ENCODE data around the gene NAA35. TPM values are rescaled to one million over a fixed set of nuclear protein-coding genes. Genes with fewer than 3 reads are reported as not detected.

NAA35 gene
- polyA plus RNA-seq, 1 of the 3 experiments (the other 2 are of a cell fraction), result 9.0 TPM

- TF ChIP-seq IRF3 (IDR thresholded peaks at IDR 0.05; ENCODE audit: low read depth, low read length) (no peak), MXI1 (IDR thresholded peaks at IDR 0.05; ENCODE audit: low read depth, low read length) (no peak), FOSL2 (IDR thresholded peaks at IDR 0.05; ENCODE audit: borderline replicate concordance, low read depth) (no peak), EP300 (IDR thresholded peaks at IDR 0.05; ENCODE audit: borderline replicate concordance in 1 of 2, low read depth in 1 of 2, low read length in 1 of 2) (no peak)
Measured at GRCh38 chr9:86057491-86057890, 116.5 kb downstream of the NAA35 start (continued).

DNA sequence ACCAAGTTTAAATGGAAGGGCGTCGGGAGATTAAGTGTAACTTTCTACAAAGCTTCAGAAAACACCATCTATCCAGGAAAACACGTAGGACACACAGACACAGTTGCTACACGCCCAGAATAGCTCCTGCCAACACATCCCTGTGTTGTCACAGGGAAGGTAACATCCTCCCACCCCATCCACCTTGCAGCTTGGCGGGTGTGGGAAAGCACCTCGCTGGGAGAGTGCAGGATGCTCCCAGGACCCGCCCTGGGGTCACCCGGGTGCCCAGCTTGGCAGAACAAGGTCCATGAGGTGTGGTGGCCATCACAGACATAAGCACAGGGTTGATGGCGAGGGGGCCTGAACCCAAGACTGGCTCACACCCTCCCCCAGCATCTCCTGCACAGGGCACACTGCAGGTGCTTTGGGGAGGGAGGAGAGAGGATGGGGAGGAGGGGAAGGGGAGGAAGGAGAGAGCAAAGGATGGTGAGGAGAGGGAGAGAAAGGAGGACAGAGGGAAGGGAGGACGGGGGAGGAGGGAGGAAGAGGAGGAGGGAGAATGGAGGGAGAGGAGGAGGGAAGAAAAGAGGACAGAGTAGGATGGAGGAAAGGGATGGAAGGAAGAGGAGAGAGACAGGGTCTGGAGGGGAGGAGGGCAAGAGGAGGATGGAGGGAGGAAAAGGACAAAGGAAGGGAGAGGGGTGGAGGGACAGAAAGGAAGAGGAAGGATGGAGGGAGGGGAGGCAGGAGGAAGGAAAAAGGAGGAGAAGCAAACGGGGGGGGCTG, 121.2 kb downstream of the NAA35 start:
- 90% methylated on average over 11 of the region's 11 CpGs for WGBS (ENCODE audit: low lambda C conversion rate)
- no peak for DNase-seq
- ChIA-PET POLR2A (no interaction called here), CTCF (interaction anchor here (1.2 to 1.6 kb wide), 2 partner anchors 140 kb away, joined by 4 to 5 read pairs; no protein-coding TSS in a partner anchor)
- no peak overlapping the region for H3K9ac ChIP-seq
- H3K4me2 ChIP-seq, result no peak overlapping the region
- TF ChIP-seq, protein P1, sequence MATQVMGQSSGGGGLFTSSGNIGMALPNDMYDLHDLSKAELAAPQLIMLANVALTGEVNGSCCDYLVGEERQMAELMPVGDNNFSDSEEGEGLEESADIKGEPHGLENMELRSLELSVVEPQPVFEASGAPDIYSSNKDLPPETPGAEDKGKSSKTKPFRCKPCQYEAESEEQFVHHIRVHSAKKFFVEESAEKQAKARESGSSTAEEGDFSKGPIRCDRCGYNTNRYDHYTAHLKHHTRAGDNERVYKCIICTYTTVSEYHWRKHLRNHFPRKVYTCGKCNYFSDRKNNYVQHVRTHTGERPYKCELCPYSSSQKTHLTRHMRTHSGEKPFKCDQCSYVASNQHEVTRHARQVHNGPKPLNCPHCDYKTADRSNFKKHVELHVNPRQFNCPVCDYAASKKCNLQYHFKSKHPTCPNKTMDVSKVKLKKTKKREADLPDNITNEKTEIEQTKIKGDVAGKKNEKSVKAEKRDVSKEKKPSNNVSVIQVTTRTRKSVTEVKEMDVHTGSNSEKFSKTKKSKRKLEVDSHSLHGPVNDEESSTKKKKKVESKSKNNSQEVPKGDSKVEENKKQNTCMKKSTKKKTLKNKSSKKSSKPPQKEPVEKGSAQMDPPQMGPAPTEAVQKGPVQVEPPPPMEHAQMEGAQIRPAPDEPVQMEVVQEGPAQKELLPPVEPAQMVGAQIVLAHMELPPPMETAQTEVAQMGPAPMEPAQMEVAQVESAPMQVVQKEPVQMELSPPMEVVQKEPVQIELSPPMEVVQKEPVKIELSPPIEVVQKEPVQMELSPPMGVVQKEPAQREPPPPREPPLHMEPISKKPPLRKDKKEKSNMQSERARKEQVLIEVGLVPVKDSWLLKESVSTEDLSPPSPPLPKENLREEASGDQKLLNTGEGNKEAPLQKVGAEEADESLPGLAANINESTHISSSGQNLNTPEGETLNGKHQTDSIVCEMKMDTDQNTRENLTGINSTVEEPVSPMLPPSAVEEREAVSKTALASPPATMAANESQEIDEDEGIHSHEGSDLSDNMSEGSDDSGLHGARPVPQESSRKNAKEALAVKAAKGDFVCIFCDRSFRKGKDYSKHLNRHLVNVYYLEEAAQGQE (IDR thresholded peaks at IDR 0.05; ENCODE audit: low read depth, low read length), result no peak
- TF ChIP-seq EZH2phosphoT487 (IDR thresholded peaks at IDR 0.05; ENCODE audit: borderline replicate concordance, low read depth), result no peak
- TF ChIP-seq, protein P2, sequence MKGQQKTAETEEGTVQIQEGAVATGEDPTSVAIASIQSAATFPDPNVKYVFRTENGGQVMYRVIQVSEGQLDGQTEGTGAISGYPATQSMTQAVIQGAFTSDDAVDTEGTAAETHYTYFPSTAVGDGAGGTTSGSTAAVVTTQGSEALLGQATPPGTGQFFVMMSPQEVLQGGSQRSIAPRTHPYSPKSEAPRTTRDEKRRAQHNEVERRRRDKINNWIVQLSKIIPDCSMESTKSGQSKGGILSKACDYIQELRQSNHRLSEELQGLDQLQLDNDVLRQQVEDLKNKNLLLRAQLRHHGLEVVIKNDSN (IDR thresholded peaks at IDR 0.05; ENCODE audit: borderline replicate concordance, low read depth), result no peak
- TF ChIP-seq RFX5 (IDR thresholded peaks at IDR 0.05; ENCODE audit: low read length), result no peak
- no peak for TF ChIP-seq NRF1 (IDR thresholded peaks at IDR 0.05; ENCODE audit: low read depth, low read length)
- H3K4me1 ChIP-seq (ENCODE audit: control insufficient read depth in 1 of 2, insufficient read depth in 2 of 2, low read depth in 1 of 2, low read length in 1 of 2), result peaks cover 0 to 3% of the 10 kb centered on the region in 2 experiments; a peak in 1 of 4 replicates
- no peaks in the 10 kb centered on the region for H3K9me3 ChIP-seq
- no peak overlapping the region for H3K4me3 ChIP-seq (ENCODE audit: low read depth in 2 of 2, low read length in 1 of 2)
- no peaks in the 10 kb centered on the region for H4K20me1 ChIP-seq (ENCODE audit: insufficient read depth)
- no peaks in the 10 kb centered on the region for H3K9me2 ChIP-seq
- H3K79me2 ChIP-seq (ENCODE audit: insufficient read depth), result no peaks in the 10 kb centered on the region
- H3F3A ChIP-seq (replicated peaks; ENCODE audit: insufficient read depth), result no peaks in the 10 kb centered on the region
- no peaks in the 10 kb centered on the region for H3K27me3 ChIP-seq (ENCODE audit: insufficient read depth)
- no peak overlapping the region for H2AFZ ChIP-seq (ENCODE audit: low read depth)
- H3K36me3 ChIP-seq (replicated peaks in 1 of 2; ENCODE audit: control insufficient read depth in 1 of 2, insufficient read depth in 2 of 2, low read length in 1 of 2), result peaks cover 0 to 4% of the 10 kb centered on the region in 2 experiments
- no peak overlapping the region for H3K27ac ChIP-seq (ENCODE audit: low read depth in 2 of 2, low read length in 1 of 2)

All from SK-N-SH (cell line).